Tibial nerve (tissue), 3 donors: Measurements from ENCODE around the gene CCDC88A.
A peak's percentile ranks its signal among the peaks of the same experiment; 100 is the strongest.

Source experiments
- POLR2A ChIP-seq, 2 donors: fragments of 450-650 bp; IDR thresholded peaks; one replicate each; pipeline ENCODE4 v1.6.1; 2017; ENCODE audit warnings: antibody characterized with exemption in 2 of 2, mild to moderate bottlenecking in 2 of 2, moderate library complexity in 2 of 2
- TF ChIP-seq, protein P1 (sequence below), 5 experiments: fragments of 200-600 bp in 3 of 5; fragments of 450-650 bp in 2 of 5; sonication (generic) in 3 of 5; IDR thresholded peaks; one replicate each; pipeline ENCODE4 v1.5.1; 2016 to 2019; ENCODE audit warnings: antibody characterized with exemption in 5 of 5, mild to moderate bottlenecking in 3 of 5, moderate library complexity in 2 of 5

DNA sequence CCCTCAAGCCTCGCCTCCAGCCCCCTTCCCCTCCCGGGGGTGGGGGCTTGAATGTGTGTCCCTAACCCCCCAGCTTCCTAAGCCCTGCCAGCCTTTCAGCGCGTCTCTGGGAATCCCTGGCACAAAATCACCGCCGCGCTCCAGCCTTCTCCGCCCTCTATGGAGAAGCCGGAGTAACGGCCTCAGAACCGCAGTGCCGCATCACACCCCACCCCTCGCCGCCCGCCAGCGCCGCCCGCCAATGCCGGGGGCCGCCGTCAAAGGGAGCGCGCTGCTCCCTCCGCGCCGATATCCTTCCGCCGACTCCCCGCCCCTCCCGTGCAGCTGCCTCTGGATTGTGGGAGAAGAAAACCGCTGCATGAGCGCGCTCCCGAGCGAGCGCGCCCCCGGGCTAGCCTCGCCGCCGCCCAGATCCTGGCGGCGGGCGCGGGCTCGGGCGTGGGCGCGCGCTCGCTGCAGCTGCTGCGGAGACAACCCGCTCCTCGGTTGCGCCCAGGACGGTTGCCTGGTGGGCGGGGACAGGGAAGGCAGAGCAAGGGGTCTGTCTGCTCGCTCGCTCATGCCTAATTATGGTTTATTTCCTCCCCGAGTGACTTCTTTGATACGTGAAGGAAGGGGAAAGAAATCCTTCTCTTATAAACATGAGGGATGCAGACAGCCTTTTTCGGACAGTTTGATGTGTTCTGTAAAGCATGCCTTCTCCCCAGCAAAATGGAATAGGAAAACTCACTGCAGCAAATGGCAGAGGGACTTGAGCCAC is at the start of gene CCDC88A:
- TF ChIP-seq, protein P1, sequence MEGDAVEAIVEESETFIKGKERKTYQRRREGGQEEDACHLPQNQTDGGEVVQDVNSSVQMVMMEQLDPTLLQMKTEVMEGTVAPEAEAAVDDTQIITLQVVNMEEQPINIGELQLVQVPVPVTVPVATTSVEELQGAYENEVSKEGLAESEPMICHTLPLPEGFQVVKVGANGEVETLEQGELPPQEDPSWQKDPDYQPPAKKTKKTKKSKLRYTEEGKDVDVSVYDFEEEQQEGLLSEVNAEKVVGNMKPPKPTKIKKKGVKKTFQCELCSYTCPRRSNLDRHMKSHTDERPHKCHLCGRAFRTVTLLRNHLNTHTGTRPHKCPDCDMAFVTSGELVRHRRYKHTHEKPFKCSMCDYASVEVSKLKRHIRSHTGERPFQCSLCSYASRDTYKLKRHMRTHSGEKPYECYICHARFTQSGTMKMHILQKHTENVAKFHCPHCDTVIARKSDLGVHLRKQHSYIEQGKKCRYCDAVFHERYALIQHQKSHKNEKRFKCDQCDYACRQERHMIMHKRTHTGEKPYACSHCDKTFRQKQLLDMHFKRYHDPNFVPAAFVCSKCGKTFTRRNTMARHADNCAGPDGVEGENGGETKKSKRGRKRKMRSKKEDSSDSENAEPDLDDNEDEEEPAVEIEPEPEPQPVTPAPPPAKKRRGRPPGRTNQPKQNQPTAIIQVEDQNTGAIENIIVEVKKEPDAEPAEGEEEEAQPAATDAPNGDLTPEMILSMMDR (IDR thresholded peaks at IDR 0.05) = peak in 4 of 5 experiments; percentile 22 to 64 (median 42)
- TF ChIP-seq POLR2A (IDR thresholded peaks at IDR 0.05) = peak; percentile 59 to 78
